Measurements from ENCODE around the gene CLECL1. TPM values are rescaled to one million over a fixed set of nuclear protein-coding genes. Genes with fewer than 3 reads are reported as not detected.

Gene CLECL1
- total and polyA plus RNA-seq, 2 of the 8 experiments (the other 6 are each of a cell fraction or from before 2014, with no cell fraction given): not detected

DNA sequence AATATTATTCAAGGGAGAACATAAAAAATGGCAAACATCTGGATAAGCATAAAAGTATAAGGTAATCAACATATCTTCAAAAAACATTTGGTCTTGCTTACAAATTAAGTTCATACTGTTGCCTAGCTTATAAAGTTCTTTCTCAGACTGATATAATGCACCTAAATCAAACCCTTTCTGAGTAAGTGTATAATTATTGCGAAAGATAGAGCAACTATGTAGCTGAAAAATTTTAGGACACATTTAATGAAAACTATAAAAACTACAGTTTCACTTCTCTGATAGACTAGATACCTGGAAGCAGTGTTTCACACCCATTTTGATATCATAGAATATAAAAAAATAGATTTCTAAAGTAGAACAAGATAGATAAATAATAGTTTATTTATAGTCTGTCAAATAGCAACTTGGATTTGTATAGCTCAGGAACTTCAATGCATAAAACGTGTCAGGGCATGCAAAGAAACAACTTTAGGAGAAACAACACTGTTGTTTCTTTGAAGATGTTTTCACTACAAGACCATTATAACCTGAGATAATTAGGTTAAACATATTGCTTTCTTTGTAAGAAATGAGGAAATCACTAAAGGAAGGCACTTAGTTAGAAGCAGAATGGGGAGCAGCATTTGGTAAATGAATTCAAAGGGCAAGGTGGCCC lies 7.6 kb downstream of the CLECL1 start (continued):
- TF ChIP-seq CHD7 (IDR thresholded peaks at IDR 0.05; ENCODE audit: insufficient replicate concordance, low read length) (no peak), SAP30 (IDR thresholded peaks at IDR 0.05; ENCODE audit: insufficient read depth, insufficient replicate concordance, low read length) (no peak), YY1 (IDR thresholded peaks at IDR 0.05; ENCODE audit: low read depth, low read length) (no peak), HDAC2 (IDR thresholded peaks at IDR 0.05; ENCODE audit: borderline replicate concordance in 1 of 2, low read depth in 2 of 2, low read length in 2 of 2) (no peak), KDM5A (IDR thresholded peaks at IDR 0.05; ENCODE audit: low read length) (no peak), SIRT6 (IDR thresholded peaks at IDR 0.05; ENCODE audit: low read length) (no peak)
- TF ChIP-seq, protein P1, sequence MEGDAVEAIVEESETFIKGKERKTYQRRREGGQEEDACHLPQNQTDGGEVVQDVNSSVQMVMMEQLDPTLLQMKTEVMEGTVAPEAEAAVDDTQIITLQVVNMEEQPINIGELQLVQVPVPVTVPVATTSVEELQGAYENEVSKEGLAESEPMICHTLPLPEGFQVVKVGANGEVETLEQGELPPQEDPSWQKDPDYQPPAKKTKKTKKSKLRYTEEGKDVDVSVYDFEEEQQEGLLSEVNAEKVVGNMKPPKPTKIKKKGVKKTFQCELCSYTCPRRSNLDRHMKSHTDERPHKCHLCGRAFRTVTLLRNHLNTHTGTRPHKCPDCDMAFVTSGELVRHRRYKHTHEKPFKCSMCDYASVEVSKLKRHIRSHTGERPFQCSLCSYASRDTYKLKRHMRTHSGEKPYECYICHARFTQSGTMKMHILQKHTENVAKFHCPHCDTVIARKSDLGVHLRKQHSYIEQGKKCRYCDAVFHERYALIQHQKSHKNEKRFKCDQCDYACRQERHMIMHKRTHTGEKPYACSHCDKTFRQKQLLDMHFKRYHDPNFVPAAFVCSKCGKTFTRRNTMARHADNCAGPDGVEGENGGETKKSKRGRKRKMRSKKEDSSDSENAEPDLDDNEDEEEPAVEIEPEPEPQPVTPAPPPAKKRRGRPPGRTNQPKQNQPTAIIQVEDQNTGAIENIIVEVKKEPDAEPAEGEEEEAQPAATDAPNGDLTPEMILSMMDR (IDR thresholded peaks at IDR 0.05; ENCODE audit: control extremely low read depth in 1 of 3, insufficient read depth in 1 of 3, low read depth in 1 of 3, low read length in 3 of 3): no peak
